WTC11 (cell line): ENCODE data around the gene SEMA6D. TPM values are rescaled to one million over a fixed set of nuclear protein-coding genes. Genes with fewer than 3 reads are reported as not detected.

Source experiments
- ATAC-seq: fragments of 200-7000 bp; cut with Tn5 transposase; 2 replicates; pipeline ENCODE4 v1.10.0; 2021; ENCODE audit warnings: mild to moderate bottlenecking, moderate library complexity
- CTCF ChIA-PET: fragments of 300-600 bp; sonication (Branson Sonifier 250); formaldehyde crosslinking; loops from one replicate; lab custom pipeline; 2021; ENCODE audit warnings: antibody characterized with exemption; lab: Charles Lee
- POLR2A ChIA-PET: fragments of 350-600 bp; sonication (Branson Sonifier 250); formaldehyde crosslinking; loops from one replicate; lab custom pipeline; 2021; ENCODE audit warnings: antibody characterized with exemption; lab: Charles Lee
- DNase-seq: peaks from one replicate; pipeline ENCODE4 v3.0.0; 2021; ENCODE audit warnings: low spot score
- H3K27ac Mint-ChIP-seq: 2 replicates; pipeline ENCODE4 v1.8.0; 2021; ENCODE audit warnings: mixed read lengths
- H3K27me3 Mint-ChIP-seq: 2 replicates; pipeline ENCODE4 v1.8.0; 2021; ENCODE audit warnings: low read depth, mild to moderate bottlenecking, moderate library complexity, mixed read lengths
- H3K36me3 Mint-ChIP-seq: 2 replicates; pipeline ENCODE4 v1.8.0; 2021; ENCODE audit warnings: mixed read lengths
- H3K4me1 Mint-ChIP-seq: 2 replicates; pipeline ENCODE4 v1.8.0; 2022; ENCODE audit warnings: mixed read lengths
- H3K4me3 Mint-ChIP-seq: 2 replicates; pipeline ENCODE4 v1.8.0; 2021; ENCODE audit warnings: mild to moderate bottlenecking, moderate library complexity, mixed read lengths
- H3K9me3 Mint-ChIP-seq: 2 replicates; pipeline ENCODE4 v1.8.0; 2021; ENCODE audit warnings: mixed read lengths
- AFF4 ChIP-seq: sonication (generic); formaldehyde crosslinking; IDR thresholded peaks from 2 replicates; pipeline ENCODE4 v1.8.1; 2023; ENCODE audit warnings: mild to moderate bottlenecking, missing genetic modification reagents, borderline replicate concordance
- AR ChIP-seq: fragments of 250-450 bp; sonication (Bioruptor Pico); IDR thresholded peaks from 2 replicates; pipeline ENCODE4 v1.9.0; 2021; ENCODE audit warnings: mild to moderate bottlenecking
- ARID4B ChIP-seq: sonication (generic); formaldehyde crosslinking; IDR thresholded peaks from 2 replicates; pipeline ENCODE4 v1.8.0; 2023; ENCODE audit warnings: missing genetic modification reagents, mild to moderate bottlenecking, borderline replicate concordance
- CREM ChIP-seq: sonication (generic); formaldehyde crosslinking; IDR thresholded peaks from 2 replicates; pipeline ENCODE4 v1.8.1; 2022; ENCODE audit warnings: mild to moderate bottlenecking, missing genetic modification reagents, moderate library complexity
- ELF4 ChIP-seq: sonication (generic); formaldehyde crosslinking; IDR thresholded peaks from 2 replicates; pipeline ENCODE4 v1.8.1; 2022; ENCODE audit warnings: low read depth, mild to moderate bottlenecking, moderate library complexity, missing genetic modification reagents
- NR1H2 ChIP-seq: sonication (generic); formaldehyde crosslinking; IDR thresholded peaks from 2 replicates; pipeline ENCODE4 v1.9.0; 2021; ENCODE audit warnings: mild to moderate bottlenecking, moderate library complexity, missing genetic modification reagents
- RORB ChIP-seq: fragments of 250-450 bp; sonication (Bioruptor Pico); IDR thresholded peaks from 2 replicates; pipeline ENCODE4 v1.9.0; 2021; ENCODE audit warnings: mild to moderate bottlenecking
- SP1 ChIP-seq: sonication (generic); formaldehyde crosslinking; conservative IDR thresholded peaks from 2 replicates; pipeline ENCODE4 v1.8.1; 2022; ENCODE audit warnings: missing genetic modification reagents
- TCF7 ChIP-seq: sonication (generic); formaldehyde crosslinking; IDR thresholded peaks from 2 replicates; pipeline ENCODE4 v1.8.0; 2022; ENCODE audit warnings: mild to moderate bottlenecking, low read depth, missing genetic modification reagents, moderate library complexity
- ZNF138 ChIP-seq: sonication (generic); formaldehyde crosslinking; conservative IDR thresholded peaks from 2 replicates; pipeline ENCODE4 v1.8.1; 2022; ENCODE audit warnings: mild to moderate bottlenecking, moderate library complexity, missing genetic modification reagents
- ZNF232 ChIP-seq: sonication (generic); formaldehyde crosslinking; IDR thresholded peaks from 2 replicates; pipeline ENCODE4 v1.8.0; 2022; ENCODE audit warnings: mild to moderate bottlenecking, missing genetic modification reagents
- ZNF416 ChIP-seq: fragments of 250-450 bp; sonication (Bioruptor Pico); IDR thresholded peaks from 2 replicates; pipeline ENCODE4 v1.9.0; 2021; ENCODE audit warnings: mild to moderate bottlenecking, inconsistent platforms
- total RNA-seq: library from RNA; stranded (reverse); gene quantifications from 3 replicates; pipeline ENCODE4 v1.2.3, GENCODE V29; 2021
- TF ChIP-seq, protein P1 (sequence below): fragments of 250-450 bp; sonication (Bioruptor Pico); conservative IDR thresholded peaks from 2 replicates; pipeline ENCODE4 v1.9.0; 2021; ENCODE audit warnings: mild to moderate bottlenecking
- TF ChIP-seq, protein P2 (sequence below): sonication (generic); formaldehyde crosslinking; IDR thresholded peaks from 2 replicates; pipeline ENCODE4 v1.8.1; 2023; ENCODE audit warnings: mild to moderate bottlenecking, missing genetic modification reagents

Gene SEMA6D
- total RNA-seq, 1 experiment from 2014 or later = 2.6 TPM

DNA sequence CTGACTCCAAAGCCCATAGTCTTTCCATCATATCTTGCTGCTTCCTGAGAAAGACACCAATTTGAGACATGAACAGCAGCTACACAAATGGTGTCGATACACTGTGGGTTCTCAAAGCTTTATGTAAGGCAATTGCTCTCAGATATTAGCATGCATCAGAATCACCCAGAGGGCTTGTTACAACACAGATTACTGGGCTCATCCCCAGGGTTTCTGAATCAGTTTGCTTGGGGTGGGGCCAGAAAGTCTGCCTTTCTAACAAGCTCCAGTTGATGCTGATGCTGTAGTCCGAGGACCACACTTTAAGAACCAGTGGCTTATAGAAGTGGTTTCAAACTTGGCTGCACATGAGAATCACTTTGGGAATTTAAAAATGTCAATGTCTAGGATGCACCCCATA, 86.5 kb downstream of the SEMA6D start:
- POLR2A ChIA-PET = interaction anchor here (0.6 kb wide), 1 partner anchor 451 kb away, joined by 4 read pairs; no protein-coding TSS in a partner anchor
- ATAC-seq (no peak), DNase-seq (no peak)
- Mint-ChIP-seq H3K4me1 (no peaks in the 10 kb centered on the region), H3K27ac (no peak overlapping the region), H3K4me3 (no peak overlapping the region), H3K27me3 (no peaks in the 10 kb centered on the region), H3K36me3 (no peaks in the 10 kb centered on the region)
- TF ChIP-seq, protein P1, sequence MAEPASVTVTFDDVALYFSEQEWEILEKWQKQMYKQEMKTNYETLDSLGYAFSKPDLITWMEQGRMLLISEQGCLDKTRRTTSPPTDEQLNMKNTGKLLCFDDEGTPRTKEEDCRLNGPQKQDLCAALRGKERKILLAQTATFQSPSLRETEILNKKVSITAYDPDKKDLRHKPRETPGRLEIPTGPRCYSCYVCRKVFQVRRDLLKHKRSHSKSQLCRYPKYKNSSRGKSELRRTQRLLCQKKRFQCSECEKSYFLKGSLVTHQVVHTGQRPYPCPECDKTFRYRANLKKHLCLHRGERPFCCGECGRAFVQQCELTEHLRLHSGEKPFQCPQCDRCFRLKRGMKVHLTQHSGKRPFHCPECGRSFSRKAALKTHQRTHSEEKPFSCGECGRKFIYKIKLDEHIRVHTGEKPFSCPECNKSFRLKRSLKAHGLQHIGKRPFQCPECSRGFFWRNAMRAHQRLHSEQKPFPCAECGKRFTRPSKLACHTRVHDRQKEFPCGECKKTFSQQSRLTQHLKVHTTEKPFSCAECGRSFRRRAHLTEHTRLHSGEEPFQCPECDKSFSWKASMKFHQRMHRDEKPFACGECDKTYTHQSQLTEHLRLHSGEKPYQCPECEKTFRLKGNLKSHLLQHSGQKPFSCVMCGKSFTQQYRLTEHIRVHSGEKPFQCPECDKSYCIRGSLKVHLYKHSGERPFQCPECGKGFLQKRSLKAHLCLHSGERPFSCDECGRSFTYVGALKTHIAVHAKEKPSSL = no peak
- TF ChIP-seq ZNF232 (CRISPR knock-in tag) = no peak
- TF ChIP-seq AR (CRISPR knock-in tag) = no peak
- no peak for TF ChIP-seq RORB
- TF ChIP-seq, all 79 proteins: peak for 0
- CTCF ChIA-PET = no interaction called here
- no peaks in the 10 kb centered on the region for H3K9me3 Mint-ChIP-seq

DNA sequence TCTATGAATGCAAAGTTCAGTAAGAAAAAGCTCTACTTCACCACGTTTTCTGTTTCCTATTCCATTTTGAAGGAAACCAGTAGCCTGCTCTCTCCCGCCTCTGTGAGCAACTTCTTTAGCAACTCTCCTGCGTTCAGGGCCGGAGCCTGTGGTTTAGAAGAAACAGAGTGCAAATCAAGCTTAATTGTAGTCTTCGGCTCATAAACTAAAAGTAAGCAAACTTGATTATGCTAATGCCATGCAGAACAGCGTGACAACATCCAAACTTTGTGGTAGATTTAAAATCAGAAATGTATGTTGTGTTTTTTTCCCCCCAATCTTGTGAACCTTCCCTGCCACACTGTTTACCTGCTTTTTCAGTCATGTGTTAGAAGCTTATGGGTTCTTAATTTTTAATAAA, 87.4 kb downstream of the SEMA6D start:
- POLR2A ChIA-PET = no interaction called here
- no peaks in the 10 kb centered on the region for H3K36me3 Mint-ChIP-seq
- CTCF ChIA-PET = interaction anchor here (0.7 kb wide), 1 partner anchor 14 kb away, joined by 3 read pairs; no protein-coding TSS in a partner anchor
- TF ChIP-seq AR (CRISPR knock-in tag) (no peak), TCF7 (no peak), NR1H2 (CRISPR knock-in tag) (no peak), ZNF416 (CRISPR knock-in tag) (no peak), ZNF138 (no peak), ELF4 (no peak), AFF4 (no peak), ARID4B (CRISPR knock-in tag) (no peak), SP1 (CRISPR knock-in tag) (no peak), CREM (no peak)
- TF ChIP-seq, protein P2, sequence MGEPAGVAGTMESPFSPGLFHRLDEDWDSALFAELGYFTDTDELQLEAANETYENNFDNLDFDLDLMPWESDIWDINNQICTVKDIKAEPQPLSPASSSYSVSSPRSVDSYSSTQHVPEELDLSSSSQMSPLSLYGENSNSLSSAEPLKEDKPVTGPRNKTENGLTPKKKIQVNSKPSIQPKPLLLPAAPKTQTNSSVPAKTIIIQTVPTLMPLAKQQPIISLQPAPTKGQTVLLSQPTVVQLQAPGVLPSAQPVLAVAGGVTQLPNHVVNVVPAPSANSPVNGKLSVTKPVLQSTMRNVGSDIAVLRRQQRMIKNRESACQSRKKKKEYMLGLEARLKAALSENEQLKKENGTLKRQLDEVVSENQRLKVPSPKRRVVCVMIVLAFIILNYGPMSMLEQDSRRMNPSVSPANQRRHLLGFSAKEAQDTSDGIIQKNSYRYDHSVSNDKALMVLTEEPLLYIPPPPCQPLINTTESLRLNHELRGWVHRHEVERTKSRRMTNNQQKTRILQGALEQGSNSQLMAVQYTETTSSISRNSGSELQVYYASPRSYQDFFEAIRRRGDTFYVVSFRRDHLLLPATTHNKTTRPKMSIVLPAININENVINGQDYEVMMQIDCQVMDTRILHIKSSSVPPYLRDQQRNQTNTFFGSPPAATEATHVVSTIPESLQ (CRISPR knock-in tag) = no peak

More for the DNA sequence above, 87.4 kb downstream of the SEMA6D start:
- no peak for ATAC-seq
- no peaks in the 10 kb centered on the region for H3K27me3 Mint-ChIP-seq
- no peak for DNase-seq
- H3K4me3 Mint-ChIP-seq = no peak overlapping the region
- no peaks in the 10 kb centered on the region for H3K4me1 Mint-ChIP-seq
- no peaks in the 10 kb centered on the region for H3K9me3 Mint-ChIP-seq
- no peak overlapping the region for H3K27ac Mint-ChIP-seq
